GM19240 (cell line): ENCODE data around the gene SIGLEC5.
"Not testable (repeated sequence)": the region's sequence is repeated elsewhere in the genome, so short reads cannot be mapped to it uniquely, and the experiment has no call there.

Experiments
- DNase-seq: peaks from one replicate; pipeline ENCODE4 v3.0.0; 2011; ENCODE audit warnings: low spot score; ENCODE audit not compliant: insufficient read length

SIGLEC5 gene, protein sequence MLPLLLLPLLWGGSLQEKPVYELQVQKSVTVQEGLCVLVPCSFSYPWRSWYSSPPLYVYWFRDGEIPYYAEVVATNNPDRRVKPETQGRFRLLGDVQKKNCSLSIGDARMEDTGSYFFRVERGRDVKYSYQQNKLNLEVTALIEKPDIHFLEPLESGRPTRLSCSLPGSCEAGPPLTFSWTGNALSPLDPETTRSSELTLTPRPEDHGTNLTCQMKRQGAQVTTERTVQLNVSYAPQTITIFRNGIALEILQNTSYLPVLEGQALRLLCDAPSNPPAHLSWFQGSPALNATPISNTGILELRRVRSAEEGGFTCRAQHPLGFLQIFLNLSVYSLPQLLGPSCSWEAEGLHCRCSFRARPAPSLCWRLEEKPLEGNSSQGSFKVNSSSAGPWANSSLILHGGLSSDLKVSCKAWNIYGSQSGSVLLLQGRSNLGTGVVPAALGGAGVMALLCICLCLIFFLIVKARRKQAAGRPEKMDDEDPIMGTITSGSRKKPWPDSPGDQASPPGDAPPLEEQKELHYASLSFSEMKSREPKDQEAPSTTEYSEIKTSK

DNA sequence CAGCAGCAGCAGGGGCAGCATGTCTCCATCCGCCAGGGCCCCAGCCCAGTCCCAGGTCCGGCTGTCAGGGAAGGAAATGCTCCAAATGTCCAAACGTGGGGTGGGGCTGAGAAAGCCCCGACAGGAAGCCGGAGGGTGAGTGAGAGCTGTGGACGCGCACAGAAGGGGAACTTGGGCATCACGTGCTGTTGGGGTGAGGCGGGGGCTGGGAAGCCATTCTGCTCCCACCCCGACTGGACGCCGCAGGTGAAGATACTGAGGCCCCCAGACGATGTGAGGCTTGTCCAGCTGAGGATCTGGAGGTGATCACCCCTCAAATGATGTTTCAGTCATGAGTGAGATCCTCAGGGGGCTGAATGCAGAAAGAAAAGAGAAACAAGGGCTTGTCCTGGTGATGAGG is at the start of gene SIGLEC5:
TSS of gene SIGLEC5 (minus strand) at position 87 of the 400 bp plus-strand sequence. CDS start at position 21, 66 bp downstream.
- DNase-seq: not testable (repeated sequence)

DNA sequence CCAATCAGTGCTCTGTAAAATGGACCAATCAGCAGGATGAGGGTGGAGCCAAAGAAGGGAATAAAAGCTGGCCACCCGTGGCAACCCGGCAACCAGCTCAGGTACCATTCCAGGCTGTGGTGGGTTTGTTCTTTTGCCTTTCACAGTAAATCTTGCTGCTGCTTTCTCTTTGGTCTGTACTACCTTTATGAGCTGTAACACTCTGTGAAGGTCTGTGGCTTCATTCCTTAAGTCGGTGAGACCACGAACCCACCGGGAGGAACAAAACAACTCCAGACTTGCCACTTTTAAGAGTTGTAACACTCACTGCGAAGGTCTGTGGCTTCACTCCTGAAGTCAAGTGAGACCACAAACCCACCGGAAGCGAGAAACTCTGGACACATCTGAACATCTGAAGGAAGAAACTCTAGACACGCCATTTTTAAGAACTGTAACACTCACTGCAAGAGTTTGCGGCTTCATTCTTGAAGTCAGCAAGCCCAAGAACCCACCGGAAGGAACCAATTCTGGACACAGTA is 46.4 kb upstream of the SIGLEC5 start:
- DNase-seq: no peak

DNA sequence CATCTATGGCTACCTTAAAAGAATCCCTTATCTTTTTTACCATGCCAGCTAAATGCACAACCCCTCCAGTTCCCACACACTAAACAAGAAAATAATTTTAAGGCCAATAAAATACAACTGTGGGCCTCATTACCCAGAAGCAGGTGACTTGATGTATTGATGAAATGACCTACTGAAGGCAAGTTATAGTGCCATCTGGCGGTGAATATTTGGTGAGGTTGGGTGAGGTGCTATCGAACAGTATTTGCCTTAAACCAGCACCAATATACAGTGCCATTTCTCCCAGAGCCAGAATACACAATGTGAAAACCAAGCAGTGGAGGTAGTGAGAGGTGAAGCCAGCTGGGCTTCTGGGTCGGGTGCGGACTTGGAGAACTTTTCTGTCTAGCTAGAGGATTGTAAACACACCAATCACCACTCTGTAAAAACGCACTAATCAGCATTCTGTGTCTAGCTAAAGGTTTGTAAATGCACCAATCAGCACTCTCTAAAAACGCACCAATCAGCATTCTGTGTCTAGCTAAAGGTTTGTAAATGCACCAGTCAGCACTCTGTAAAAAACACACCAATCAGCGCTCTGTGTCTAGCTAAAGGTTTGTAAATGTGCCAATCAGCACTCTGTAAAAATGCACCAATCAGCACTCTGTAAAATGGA is 45.8 kb upstream of the SIGLEC5 start:
- not testable (repeated sequence) for DNase-seq

DNA sequence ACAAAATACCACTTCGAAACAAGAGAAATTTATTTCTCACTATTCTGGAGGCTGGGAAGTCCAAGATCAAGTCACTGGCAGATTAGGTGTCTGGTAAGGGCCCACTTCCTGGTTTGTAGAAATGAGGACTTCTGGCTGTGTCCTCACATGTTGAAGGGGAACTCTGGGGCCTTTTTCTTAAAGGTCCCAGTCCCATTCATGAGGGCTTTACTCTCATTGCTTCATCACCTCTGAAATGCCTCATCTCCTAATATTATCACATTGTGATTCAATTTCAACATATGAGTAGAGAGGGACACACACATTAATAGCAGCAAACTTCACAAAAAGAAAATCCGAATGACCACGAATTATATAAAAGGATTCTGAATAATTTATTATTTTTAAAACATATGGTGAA is 38.0 kb upstream of the SIGLEC5 start:
- no peak for DNase-seq

DNA sequence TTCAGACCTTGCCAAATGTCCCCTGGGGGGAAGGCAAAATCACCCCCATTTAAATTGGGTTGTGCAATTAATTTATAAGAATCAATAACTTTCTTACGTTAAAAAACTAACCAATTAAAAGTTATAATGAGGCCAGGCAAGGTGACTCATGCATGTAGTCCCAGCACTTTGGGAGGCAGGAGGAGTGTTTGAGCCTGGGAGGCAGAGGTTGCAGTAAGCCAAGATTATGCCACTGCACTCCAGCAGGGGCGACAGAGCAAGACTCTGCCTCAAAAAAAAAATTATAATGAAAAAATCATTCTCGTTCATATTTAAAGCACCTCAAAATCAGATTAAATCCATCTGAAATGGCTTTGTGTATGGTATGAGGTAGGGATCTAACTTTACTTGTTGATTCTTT is 34.8 kb upstream of the SIGLEC5 start:
- no peak for DNase-seq

DNA sequence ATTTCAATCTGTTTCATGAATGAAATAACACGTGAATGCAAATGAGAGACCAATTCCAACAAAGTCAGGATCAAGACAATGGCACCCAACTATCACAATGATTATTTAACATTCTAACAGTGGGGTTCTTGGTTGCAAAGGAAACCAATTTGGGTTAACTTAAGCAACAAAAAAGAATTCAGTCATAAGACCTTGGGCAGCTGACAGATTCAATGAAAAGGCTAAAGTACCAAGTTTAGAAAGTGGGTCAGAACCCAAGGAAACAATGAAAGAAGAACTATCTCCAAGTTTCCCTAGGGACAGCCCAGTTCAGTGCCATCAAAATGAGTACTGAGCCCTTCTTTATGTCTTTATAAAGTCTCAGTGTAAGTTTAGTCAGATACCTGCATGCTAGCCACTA is 33.9 kb upstream of the SIGLEC5 start:
- DNase-seq: no peak

DNA sequence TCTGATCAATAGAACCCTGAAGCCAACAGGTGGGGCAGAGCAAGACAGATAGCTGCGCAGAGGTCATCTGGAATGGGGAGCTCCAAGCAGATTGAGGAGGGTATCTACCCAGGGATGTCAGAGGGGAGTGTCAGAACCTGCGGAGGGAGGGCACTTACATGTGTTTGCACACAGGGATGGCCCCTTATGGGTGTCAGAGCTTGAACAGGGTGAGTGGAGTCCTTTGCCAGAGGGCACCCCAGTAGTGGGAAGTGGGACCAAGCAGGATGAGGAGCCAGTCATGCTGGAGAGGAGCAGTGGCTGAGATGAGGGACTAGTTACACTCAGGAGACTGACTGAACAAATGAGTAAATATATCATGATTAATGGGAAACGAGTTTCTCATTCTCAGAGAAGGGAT is 33.4 kb upstream of the SIGLEC5 start:
- DNase-seq: no peak

DNA sequence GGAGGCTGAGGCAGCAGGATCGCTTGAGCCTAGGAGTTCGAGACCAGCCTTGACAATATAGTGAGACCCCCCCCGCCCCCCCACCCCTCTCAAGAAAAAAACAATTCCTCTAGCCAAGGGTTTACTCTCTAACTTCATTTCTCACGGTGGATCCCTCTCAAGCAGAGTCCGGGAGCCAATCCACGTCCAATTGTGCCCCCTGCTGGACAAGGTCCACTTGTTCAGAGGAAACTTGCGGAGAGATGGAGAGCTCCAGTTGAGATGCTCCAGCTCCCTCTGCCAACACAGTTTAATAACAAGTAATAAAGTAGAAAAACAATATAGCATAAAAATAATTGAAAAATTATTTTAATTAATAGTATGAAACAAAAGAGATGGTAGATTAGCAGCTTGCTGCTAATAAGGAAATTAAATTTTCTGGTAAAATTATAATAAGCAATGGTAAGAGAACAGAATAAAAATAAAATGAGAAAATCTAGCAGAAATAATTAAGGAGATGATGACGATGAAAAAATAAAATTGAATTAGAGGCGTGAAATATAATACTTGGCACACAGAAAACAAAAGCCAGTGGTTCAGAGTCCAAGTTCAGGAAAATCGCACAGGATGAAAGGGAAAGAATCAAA is 30.9 kb upstream of the SIGLEC5 start:
- peak; percentile 33 for DNase-seq

DNA sequence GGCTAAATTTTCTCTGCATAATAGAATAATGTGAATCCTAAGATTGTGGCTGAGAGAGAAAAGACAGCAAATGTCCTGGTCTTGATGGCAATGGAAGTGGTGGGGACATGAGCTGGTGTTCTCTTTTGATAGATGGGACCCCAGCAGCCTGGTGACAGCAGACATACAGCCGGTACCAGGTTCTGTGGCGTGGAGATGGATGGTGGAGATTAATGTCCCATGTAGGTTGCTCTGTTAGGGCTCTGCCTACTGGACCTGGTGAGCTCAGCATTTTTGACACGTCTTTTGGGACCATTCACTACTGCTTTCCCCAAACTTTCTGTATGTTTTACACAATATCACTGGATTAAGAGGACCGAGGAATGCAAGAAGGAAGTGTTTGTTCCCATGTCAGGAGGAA is 24.6 kb upstream of the SIGLEC5 start:
- no peak for DNase-seq

DNA sequence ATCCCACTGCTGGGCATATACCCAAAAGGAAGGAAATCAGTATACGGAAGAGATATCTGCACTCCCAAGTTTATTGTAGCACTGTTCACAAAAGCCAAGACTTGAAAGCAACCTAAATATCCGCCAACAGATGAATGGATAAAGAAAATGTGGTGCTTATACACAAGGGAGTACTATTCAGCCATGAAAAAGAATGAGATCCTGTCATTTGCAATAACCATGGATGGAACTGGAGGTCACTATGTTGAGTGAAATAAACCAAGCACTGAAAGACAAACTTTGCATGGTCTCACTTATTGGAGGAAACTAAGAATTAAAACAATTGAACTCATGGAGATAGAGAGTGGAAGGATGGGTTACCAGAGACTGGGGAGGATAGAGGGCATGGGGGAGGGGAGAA is 23.0 kb upstream of the SIGLEC5 start:
- no peak for DNase-seq

DNA sequence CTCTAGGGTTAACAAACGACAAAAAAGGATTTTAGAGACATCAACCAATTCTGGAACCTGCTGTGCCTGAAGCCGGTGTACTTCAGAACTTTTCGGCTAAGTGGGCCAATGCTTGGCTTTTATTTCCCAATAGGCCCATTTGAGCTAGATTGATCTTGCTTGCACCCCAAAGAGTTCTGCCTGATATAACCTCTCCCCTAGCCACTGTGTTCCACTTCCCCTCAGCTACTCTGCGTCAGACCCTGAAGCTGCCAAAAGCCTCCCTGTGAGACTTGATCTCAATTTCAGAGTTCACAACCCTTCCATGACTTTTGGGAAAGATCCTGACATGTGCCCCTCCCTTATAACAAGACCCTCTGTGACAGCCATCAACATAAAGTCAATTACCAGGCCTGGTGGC is 22.1 kb upstream of the SIGLEC5 start:
- no peak for DNase-seq

DNA sequence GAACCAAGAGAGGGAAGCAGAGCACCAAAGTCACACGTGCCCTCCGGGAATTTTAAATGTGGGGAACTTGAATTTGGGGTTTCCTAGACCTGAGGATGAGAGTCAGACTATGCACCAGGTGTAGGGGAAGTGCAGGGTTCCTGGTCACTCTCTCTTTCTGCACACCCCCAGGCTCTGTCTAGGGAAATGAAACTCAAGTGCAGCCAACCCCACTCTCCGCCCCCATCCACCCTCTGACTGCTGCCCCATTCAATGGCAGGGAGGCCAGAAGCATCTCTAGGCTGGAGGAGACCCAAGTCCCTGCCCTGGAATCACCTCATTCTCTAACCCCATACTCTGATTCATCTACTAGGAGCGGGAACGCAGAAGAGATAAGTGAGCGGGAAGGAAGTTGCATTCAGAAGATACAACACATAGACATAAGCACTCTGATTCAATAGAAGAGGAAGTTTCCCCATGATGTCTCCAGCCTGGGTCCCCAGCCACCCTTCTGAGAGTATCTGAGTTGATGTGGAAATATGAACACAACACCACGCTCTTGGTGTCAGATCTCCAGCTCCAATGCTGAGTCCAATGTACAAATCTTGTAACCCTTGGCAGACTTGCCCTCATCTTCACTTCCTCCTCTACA is 21.1 kb upstream of the SIGLEC5 start:
- no peak for DNase-seq

DNA sequence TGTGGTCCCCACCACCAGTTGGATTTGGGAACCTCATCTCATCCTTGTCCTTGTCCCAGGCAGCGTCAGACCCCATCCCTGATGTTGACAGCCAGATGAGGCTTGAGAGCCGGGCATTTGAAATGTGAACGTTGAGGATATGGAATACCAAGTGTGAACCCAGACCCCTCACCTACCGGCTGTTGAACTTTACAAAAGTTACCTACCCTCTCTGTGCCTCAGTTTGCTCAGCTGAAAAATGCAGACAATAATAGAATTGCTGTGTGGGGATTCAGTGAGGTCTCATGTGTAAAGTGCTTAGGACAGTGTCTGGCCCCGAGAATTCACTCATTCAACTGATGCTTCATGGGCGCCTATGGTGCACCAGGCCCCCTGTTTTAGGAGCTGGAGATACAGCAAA is 17.1 kb upstream of the SIGLEC5 start:
- DNase-seq: no peak

DNA sequence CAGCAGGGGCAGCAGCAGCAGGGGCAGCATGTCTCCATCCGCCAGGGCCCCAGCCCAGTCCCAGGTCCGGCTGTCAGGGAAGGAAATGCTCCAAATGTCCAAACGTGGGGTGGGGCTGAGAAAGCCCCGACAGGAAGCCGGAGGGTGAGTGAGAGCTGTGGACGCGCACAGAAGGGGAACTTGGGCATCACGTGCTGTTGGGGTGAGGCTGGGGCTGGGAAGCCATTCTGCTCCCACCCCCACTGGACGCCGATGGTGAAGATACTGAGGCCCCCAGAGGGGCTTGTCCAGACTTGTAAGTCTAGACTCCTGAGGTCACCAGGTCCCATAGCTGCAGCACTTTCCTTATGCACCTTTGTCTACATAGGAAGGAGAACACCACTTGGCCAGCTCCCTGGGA is 16.5 kb upstream of the SIGLEC5 start, which contains the start of gene SIGLEC14:
TSS of gene SIGLEC14 (minus strand) at position 96 of the 400 bp plus-strand sequence. CDS start at position 30, 66 bp downstream.
- DNase-seq: not testable (repeated sequence)

DNA sequence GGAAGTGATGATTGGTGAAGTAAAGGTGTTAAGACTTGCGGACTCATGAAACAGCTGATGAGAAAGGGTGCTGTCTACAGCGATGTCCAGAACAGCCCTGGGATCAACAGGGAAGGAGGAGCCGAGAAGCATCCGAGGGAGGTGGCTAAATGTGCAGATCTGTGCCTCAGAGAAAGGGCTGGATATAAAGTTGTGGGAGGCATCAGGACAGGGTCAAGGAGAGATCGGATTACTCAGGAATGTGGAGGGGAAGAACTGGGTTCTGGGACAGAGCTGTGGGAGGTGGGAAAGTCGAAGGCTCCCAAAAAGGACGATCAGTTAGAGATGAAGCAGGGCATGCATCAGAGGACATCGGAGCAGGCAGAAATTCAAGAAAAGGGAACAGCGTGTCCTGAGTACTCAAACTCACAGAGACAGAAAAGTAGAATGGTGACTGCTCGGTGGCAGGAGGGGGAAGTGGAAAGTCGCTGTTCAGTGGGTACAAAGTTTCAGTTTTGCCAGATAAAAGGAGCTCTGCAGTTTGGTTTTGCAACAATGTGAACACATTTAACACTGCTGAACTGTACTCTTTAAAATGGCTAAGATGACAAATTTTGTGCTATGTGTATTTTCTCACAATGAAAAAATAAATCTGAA is 14.6 kb upstream of the SIGLEC5 start:
- DNase-seq: no peak

DNA sequence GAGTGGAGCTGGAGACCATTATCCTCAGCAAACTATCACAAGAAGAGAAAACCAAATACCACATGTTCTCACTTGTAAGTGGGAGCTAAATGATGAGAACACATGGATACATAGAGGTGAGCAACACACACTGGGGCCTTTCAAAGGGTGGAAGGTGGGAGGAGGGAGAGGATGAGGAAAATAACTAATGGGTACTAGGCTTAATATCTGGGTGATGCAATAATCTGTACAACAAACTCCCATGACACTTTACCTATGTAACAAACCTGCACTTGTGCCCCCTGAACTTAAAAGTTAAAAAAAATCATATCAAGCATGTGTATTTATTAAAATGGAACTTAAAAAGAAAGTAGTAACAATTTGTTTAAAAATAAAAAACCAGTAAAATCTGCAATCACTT is 11.4 kb upstream of the SIGLEC5 start:
- no peak for DNase-seq

DNA sequence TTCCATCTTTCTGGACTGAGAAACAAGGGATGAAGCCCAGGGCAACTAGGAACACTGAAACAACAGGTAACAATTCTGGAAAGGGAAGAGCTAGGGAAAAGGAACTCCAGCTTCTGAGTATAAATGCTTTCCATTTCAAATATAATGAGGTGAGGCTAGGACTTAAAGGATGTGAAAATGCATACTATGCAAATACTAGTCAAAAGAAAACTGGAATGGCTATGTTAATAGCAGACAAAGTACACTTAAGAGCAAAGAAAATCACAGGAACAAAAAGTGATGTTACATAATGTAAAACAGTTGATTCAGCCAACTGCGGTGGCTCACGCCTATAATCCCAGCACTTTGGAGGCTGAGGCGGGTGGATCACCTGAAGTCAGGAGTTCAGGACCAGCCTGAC is 10.2 kb upstream of the SIGLEC5 start:
- DNase-seq: no peak

DNA sequence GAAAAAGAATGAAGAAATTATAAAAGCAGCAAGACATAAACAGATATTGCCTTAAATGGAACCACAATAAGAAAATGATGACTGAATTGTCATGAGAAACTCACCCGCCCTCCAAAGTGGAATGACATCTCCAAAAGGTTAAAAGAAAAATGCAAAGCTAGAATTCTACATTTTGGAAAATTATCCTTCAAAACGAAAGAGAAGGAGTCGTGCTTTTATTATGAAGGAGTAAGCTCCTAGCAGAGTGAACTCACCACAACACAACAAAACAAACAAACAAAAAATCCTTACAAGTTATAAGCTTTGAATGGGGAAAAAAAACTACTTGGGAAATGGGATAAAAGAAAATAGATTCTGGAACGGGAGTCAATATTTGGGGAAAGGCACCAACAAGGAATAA is 9.7 kb upstream of the SIGLEC5 start:
- DNase-seq: no peak

DNA sequence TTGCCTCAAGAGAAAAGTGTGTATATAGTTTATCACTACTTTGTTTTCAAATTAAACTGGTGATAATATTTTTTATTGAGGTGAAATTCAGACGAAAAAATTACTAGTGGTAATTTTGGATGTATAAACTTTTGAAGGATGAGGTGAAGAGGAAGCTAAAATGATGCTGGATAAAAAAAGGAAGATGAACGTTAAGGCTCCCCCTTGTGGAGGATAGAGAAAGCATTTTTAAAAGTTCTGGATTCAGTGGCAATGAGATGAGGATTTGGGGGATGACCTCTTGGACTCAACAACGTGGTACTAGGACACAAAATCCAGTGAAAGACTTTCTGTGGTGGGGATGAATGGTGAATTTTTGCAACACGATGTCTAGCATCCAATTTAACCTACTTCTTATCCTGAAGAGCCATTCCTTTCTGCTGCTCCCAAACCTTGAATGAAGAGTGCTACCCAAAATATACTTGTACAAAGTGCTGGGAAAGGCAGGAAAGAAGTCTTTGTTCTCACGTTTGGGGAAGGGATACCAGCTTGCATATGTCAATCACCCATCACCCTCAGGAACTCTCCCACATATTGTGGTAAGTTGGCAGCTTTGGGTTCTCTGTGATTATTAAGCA is 7.3 kb upstream of the SIGLEC5 start:
- no peak for DNase-seq

DNA sequence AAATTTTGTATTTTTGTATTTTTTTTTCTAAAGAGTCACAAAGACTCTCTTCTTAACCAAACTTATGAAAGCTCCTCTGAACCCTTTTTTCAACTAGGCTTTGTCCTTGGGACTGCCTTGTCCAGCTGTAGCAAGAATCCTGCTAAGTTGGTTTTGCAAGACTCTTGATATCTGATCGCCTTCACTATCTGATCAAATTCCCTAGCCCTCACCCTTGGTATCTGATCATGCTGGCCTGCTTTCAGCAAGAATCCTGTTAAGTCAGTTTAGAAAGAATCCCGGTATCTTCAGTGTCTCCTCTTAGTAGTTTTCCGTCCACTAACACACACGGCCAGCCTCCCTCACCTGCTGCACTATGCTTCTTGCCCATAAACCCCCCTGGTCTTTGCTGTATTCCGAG is 1.9 kb upstream of the SIGLEC5 start:
- no peak for DNase-seq
